ENCODE data around the gene CAV1.
A peak's percentile ranks its signal among the peaks of the same experiment; 100 is the strongest.

The CAV1 gene

DNA sequence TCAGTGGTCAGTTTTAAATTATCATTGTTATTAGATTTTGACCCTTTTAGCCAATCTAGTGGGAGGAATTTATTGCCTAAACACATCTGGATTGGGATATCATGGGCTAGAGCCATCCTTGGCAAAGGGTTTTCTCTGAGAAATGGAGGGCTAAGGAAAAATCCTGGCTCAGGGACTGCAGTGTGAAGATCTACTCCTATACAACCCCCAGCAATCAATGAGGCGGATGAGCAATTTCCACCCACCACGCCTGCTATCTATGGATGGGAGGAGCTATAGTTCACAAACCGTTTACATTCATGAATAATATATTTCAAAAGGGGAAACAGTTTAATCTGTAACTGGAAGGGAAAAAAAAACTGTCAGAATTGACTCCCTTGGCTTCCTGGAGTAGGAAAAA, 2.7 kb downstream of the CAV1 start:
- no peak for FAIRE-seq
- no peak for DNase-seq (ENCODE audit: insufficient read length, low spot score)

DNA sequence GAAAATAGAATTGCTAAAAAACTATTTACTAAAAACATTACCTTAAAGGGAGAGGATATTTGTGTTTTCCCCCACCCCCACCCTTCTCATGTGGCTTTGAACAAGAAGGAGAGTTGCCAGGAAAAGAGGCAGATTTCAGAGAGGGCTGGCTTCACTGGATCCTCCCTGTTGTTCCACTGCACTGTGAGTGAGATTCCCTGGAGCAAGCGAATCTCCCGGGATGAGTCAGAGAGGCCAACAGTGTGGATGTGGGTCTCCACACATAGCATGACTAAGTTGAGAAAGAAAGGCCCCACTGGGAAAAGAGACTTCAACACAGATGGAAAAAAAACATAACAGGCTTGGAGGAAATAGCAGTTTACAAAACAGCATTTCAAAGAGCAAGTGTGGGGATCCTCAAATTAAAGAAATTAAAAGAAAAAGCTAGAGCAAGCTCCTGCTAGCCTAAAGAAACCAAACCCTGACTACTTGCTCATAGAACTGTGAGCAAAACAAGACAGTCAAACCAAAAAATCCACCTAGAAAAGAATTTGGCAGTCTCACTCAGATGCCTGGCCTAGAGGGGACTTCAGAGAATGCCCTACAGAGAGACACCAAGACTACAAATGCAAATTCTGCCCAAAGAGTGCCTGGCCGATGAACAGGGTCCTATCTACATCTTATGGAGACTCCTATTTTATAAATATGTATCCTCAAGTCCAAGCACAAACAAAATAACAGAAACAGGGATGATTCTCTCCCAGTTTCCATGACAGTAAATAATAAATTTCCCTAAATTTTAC, 3.4 kb downstream of the CAV1 start:
- no peak for FAIRE-seq
- DNase-seq (ENCODE audit: insufficient read length, low spot score), result no peak

DNA sequence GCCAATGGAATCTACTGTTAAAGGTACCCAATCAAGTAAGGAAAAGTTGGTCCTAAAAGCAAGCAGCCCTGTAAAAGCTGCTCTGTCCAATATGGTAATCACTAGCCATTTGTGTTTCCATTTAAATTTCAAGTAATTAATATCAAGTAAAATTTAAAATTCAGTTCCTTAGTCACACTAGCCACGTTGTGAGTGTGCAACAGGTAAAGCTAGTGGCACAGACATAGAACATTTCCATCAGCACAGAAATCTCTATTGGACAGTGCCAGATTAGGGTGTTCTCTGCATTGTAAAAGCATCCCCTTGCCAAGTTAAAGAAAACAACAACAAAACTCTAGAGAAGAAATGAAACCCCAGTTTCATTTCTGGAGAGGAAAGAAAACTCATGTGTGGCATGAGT, 4.4 kb downstream of the CAV1 start:
- no peak for DNase-seq (ENCODE audit: insufficient read length, low spot score)
- FAIRE-seq, result no peak

DNA sequence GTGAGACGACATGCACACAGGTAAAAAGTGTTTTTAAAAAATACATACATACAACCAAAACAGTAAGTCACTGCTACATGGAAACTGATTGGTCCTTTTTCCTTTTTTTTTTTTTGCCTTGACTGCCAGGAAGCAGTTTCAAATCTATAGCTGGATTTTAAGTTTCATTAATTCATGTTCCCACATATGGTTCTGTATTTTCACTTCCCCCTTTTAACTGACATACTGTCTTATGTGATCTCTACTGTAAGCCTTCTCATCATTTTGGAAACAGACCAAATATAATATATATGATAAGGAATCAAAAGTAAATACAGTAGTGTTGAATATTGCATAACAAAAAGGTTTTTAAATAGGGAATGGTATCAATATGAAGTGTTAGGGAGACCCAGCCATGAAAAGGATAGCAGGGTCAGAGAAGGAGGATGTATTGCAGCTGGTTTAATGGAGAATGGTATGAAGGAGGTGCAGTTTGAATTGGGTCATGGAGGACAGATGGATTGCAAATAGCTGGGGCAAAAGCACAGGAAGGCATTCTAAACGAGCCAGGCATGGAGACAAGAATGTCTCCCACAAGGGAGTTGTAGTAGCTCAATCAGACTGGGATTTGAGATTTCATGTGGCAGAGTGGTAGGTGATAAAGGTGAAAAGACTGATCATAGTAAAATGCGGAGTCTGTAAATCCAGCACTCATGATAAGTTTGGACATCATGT, 5.4 kb downstream of the CAV1 start:
- no peak for FAIRE-seq
- DNase-seq (ENCODE audit: insufficient read length, low spot score), result no peak

DNA sequence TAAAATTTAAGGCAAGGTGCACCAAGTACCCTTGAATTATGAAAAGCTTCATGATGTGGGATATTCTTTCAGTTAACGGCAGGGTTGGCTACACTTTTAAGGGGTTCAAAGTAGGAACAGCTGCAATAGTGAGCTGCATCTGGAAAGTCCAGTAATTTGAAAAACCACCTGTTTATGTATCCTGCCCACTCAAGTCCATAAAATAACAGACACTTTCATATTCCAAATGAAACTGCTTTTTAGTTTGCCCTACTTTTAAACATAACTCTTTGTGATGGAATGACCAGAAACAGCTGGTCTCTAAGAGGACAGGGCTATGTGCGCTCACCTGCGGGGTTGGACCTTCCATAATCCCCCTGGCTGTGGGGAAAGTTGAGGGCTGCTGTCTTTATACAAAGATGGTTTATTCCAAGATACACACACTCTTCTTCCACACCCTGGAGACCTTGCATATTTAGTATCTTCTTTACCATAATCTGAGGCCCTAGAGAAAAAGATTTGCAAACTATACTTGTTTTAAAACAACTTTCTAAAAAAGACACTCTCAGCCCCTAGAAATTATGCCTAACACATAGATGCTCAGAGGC, 7.4 kb downstream of the CAV1 start:
- DNase-seq (ENCODE audit: insufficient read length, low spot score), result no peak
- FAIRE-seq, result no peak

DNA sequence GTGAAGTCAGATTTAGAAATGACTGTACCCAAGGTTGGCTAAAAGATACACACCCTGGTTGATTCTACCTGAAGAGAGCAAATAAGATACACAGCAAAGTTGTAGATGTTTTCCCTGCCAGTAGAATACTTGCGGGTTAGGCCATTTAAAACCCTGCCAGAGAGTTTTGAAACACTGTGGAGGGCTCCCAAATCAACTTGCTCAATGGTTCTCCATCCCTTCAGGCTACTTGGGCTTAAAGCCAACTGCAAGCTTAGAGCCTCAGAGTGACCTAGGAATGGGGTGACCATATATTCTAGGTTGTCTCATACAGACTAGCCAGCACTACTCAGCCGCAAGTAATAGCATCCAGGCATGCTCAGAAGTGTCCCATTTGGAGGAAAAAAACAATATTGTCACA, 10.0 kb downstream of the CAV1 start:
- no peak for FAIRE-seq
- DNase-seq (ENCODE audit: insufficient read length, low spot score), result no peak

DNA sequence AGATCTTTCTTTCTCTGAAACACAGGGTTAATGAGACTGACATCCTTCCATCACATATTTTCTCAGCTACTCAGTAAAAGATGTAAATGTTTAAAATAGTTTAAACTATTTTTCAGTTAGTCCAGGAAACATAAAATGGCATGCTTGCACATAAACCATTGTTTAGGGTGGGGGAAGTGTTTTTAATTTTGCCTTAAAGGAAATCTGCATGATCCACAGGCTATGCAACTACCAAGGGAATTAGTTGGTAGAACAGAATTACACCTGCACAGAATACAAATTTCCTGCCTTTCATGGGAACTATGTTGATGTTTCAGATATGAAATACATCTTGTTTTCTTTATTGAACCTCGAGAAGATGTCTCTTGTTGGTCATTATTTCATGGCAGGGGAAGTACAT, 10.6 kb downstream of the CAV1 start:
- DNase-seq (ENCODE audit: insufficient read length, low spot score) (no peak), FAIRE-seq (no peak)

DNA sequence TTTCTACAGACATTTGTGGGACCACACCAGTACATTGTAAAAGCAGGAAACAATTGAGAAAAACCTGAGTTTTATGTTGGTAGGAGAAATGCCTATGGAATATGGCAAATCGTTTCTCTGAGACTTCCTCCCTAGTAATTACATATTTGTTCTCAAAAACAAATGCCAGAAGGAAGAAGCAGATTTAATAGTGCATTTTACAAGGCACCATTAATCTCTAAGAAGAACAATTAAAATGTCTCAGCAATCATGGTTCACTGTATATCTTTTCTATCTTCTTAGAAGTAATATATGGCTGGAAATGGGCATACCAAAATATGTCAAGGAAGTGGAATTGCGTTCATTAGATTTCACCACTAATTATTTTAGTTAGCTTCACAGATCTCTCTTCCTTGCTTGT, 13.3 kb downstream of the CAV1 start:
- no peak for FAIRE-seq
- DNase-seq (ENCODE audit: insufficient read length, low spot score), result no peak

DNA sequence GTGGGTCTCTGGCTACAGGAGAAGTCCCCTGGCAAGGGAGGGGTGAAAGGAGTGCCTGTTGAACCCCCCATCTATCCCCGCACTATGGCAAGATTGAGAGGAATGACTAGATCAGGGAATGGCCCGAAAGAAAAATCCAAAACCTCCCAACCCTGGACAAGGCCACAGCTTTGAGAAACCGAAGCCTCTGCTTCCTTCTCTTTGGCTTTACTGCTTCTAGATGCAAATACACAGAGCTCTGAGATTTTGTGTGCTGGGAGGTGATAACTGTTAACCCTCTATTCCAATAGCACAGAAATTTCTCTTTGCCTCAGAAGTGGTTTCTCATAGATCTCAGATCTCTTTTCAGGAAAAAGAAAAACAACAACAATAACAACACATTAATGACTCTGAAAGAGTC, 15.0 kb downstream of the CAV1 start:
- no peak for FAIRE-seq
- no peak for DNase-seq (ENCODE audit: insufficient read length, low spot score)

DNA sequence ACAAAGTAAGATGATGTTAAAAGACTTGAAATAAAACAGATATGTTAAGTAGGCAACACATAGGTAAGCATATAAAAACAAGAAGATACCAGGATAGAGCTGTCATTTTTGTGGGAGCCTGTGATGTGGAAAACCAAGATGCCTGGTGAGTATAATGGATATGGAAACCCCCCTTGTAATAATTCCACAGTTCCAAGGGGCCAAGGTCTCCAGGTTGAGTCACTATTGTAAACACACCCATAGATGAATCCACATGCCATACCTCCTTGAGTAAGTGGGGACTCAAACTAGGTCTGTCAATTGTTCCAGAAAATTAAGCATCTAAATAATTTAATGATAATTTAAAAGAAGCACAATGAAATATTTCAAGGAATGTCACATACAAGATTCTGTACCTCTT, 15.9 kb downstream of the CAV1 start:
- no peak for FAIRE-seq
- DNase-seq (ENCODE audit: insufficient read length, low spot score), result no peak

DNA sequence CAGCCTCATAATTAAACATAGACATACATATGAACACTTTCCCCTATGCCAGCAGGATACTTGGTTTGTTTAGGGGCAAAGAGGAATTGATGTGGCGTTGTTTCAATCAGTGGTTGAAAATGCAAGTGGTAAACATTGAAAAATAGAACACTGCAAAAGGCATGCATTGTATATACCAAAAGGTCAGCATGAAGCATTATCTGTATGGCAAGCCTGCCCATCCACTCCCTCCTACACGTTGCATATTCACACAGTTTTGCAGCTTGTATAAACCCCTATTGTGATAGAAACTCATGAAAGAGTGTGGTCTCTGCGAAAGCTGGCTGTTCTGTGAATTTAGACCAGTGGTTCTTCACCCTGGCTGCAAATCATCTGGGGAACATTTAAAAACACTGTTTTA, 17.1 kb downstream of the CAV1 start:
- DNase-seq (ENCODE audit: insufficient read length, low spot score) (no peak), FAIRE-seq (no peak)

DNA sequence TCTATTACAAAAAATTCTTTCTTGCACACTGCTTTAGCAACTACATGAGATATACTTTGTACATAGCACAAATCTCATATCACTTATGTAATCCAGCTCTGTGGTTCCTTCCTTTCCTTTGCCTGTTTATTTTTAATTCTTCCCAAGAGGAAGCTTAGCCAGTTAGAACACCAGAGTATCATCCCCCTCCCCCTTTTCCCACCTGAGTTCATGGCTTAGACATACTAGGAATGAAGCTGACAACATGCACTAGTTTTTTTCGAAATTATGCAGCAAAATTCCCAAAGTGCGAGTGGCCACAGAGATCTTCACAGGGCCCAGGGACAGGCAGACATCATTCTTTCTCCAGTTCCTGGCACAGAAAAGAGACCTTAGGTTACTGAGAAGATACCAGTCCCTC, 17.8 kb downstream of the CAV1 start:
- FAIRE-seq (no peak), DNase-seq (ENCODE audit: insufficient read length, low spot score) (no peak)

DNA sequence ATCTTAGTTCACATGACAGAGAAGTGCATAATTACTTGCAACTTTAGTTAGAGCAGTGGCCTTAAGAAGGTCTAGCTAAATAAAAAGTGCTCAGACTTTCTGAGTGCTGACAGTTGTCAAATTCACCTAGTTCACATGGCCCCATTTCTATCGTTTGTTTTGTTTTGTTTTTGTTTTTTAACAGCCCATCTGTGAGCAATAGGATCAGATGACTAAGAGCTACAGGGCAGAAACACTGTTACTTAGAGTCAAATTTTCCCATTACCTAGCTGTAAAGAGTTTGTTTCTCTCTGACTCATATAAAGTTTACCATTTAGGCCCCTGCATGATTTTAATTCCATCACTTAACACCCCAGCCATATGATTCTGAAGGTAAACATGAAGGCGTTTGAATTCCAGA, 18.8 kb downstream of the CAV1 start:
- DNase-seq (ENCODE audit: insufficient read length, low spot score) (no peak), FAIRE-seq (no peak)

DNA sequence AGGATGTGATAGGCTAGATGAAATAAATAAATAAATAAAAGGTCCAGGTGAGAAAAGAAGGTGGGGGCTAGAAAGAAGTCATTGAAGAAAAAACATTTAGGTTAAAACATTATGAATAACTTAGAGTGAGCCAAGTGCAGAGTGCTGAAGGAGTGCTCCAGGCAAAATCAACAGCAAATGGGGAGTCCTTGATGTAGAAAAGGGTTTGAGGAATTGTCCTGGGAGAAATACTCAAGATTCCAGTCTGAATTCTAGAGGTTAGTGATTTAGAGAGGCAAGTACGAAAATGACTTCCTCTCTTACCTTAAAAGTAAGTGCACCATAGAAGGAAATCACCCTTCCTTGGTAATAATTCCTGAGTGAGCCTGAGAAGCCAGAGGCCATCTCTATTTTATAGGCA, 19.7 kb downstream of the CAV1 start:
- DNase-seq (ENCODE audit: insufficient read length, low spot score) (no peak), FAIRE-seq (no peak)

DNA sequence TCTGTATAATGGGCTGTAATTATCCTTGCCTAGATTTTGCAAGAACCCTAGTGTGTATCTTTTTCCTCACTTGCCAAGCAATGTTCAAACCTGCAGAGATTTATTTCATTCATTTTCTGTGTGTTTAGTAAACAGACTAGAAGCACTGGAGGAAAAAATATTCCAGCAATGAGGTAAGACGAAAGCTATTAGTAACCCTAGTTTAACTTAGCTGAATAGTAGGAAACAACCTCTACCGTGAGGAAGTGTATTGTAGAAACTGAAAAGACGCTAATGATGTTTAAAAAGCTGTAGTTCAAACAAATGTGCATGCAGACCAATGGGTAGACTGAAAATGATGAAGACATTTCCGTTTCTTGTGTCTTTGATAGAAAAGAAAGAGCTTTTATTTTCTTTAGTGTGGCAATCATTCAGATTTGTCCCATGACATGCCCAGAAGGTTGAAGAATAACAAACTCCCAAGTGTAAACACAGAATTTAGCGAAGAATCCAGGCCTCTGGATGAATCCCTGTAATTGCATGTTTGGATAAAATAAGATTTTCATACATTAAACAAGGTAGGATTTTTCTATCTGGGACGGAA, 20.7 kb downstream of the CAV1 start:
- DNase-seq (ENCODE audit: insufficient read length, low spot score), result no peak
- no peak for FAIRE-seq

DNA sequence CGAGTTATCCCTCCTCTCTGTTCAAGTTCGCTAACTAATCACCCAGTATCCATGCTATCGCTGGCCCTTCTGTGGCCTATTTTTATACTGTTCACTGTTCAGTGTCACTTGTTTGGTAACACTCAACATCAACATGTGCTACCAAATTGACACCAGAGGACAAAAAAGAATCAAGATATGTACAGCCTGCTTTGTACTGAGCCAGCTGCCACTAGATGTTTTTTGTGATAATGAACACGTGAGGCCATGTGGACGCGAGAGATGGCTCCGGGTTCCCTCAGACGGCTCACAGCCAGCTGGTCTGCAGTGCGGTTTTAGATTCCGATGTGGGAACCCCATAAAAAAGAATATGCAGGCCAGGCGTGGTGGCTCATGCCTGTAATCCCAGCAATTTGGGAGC, 21.2 kb downstream of the CAV1 start:
- DNase-seq (ENCODE audit: insufficient read length, low spot score) (no peak), FAIRE-seq (no peak)

DNA sequence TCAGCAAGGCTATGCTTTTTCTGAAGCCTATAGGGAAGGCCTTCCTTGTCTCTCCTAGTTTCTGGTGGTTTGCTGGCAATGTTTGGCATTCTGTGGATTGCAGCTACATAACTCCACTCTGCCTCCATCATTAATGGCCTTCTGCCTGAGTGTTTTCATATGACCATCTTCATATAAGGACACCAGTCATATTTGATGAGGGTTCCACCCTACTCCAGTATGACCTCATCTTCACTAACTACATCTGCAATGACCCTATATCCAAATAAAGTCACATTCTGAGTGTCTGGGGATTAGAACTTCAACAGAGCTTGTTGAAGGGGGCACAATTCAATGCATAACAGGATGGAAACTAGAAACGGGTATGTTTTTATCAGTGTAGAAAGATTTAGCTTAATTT, 22.1 kb downstream of the CAV1 start:
- DNase-seq (ENCODE audit: insufficient read length, low spot score) (no peak), FAIRE-seq (no peak)

DNA sequence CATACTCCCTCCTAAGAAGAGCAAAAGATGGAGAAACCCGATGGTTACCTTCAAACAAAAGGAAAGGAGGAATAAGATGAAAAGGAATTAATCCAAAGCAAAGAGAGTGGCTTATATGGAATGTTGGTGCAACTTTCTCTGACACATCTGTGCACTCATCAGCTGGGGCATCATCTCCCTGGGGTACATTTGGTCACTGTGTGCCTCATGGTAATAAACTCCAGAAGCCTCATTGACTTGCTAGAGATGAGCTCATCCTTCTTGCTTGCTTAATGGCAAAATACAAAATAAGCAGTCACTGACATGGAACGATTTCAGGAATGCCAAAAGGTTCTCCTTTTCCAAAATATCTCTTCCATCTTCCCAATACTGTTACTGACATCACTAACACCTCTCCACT, 22.5 kb downstream of the CAV1 start:
- no peak for DNase-seq (ENCODE audit: insufficient read length, low spot score)
- no peak for FAIRE-seq

DNA sequence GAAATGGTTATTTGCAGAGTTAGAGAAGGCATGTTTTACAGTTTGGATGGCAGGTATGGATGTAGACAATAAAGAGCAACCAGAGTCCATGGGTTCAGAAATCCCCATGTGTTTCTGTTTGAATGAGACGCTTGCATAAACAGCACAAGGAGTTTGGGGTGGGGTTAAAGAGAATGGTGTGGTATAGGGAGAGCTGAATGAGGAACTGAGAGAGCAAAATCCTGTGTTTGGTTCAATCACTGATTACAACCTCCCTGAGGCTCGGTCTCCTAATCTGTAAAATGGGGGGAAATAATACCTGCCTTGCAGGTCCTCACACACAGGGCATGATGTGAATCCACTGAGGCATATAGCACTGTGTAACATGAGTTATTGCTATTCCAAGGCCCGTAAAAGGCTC, 23.7 kb downstream of the CAV1 start:
- FAIRE-seq, result peak; percentile 79
- DNase-seq (ENCODE audit: insufficient read length, low spot score), result no peak

DNA sequence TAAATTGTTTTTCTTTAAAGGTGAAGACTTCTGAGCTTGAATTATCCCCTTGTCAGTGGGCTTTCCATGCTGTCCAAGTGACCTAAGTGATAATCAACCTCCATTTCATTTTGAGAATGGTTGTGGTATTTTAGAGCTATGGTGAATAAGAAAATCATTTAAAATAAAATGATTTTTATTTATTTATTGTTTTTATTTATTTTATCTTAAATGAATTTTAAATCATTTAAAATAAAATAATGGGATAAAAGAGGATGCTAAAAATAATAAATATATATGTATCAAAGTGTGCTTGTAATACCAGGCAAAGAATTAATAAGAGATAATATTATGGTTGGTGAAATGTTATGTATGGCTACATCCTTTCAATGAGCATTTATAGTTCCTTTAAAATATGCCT, 24.5 kb downstream of the CAV1 start:
- DNase-seq (ENCODE audit: insufficient read length, low spot score) (no peak), FAIRE-seq (no peak)

DNA sequence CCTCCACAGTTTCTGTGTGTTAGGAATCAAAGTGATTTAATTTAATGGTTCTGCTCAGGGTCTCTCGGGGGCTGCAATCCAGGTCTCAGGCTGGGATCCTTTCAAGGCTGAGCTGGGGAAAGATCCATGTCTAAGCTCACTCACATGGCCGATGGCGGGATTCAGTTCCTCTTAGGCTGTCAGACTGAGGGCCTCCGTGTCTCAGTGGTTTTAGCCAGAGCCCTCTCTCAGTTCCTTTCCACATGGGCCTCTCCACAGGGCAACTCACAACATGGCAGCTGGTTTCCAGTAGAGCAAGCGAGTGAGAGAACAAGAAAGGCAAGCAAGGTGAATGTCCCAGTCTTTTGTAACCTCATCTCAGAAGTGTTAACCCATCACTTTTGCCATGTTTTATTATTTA, 26.9 kb downstream of the CAV1 start:
- FAIRE-seq, result no peak

DNA sequence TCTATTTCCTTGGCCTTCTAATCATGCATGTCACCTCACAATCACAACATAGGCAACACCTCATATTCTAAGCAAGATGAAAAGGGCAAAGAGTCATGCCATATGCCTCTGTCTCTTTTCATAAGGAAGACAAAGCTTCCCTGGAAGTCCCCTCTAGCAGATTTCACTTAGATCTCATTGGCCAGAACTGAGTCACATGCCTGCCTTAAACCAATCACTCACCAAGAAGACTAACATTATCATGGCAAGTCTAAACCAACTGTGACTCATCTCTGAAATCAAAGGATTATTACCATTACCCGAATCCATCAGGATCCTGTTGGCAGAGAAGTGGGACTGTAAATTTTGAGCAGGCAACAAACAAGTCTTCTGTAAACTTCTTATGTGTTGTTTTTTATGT, 27.8 kb downstream of the CAV1 start:
- DNase-seq (ENCODE audit: insufficient read length, low spot score) (no peak), FAIRE-seq (no peak)

More for the DNA sequence above, 26.9 kb downstream of the CAV1 start:
- no peak for DNase-seq (ENCODE audit: insufficient read length, low spot score)
